ENCODE measurements around the gene FMN2.

The FMN2 gene

DNA sequence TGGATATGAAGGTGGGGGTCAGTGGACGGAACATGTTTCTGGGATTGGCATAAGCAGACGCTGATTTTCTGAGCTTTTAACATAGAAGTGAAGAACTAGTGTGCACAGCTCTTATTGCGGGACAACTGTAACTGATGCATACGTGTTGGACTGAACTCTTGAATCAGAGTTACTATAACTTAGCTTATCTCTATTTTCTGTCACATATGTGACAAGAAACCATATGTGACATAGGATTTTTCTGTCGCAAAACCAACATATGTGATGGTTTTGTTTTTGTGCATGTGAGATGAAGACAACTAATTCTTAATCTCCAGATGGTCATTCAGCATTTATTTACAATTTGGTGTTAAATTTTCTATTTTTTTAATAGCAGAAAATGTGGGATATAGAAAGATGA, 270.4 kb downstream of the FMN2 start:
- Histone ChIP-seq H3K36me3 (ENCODE audit: insufficient read depth, low read length) (no peaks in the 10 kb centered on the region), H3K9me3 (ENCODE audit: control insufficient read depth, insufficient read depth, low read length) (no peaks in the 10 kb centered on the region)

DNA sequence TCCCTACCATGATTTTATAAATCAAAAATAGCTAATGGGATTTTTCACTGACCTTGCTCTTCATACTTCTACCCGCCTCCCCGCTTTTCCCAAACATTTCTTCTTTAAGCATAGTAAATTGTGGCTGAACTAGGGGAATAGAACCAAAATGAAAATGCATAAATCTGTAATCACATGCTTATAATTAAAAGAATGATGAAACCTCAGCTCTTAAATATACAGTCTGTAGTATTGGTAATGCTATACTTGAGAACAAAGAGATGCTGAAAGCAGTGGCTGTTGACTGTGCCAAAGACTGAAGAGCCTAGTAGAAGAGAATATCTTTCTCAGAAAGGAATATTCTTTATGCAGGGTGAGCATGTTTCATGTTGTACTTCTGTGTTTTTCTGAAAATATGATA, 271.1 kb downstream of the FMN2 start:
- H3K36me3 ChIP-seq (ENCODE audit: insufficient read depth, low read length): no peaks in the 10 kb centered on the region
- no peaks in the 10 kb centered on the region; the same call in 1 of the 2 replicates for H3K4me1 ChIP-seq (ENCODE audit: insufficient read depth, low read length)
- no peak overlapping the region for H3K9ac ChIP-seq (ENCODE audit: low read depth, low read length)
- no peaks in the 10 kb centered on the region for H3K9me3 ChIP-seq (ENCODE audit: control insufficient read depth, insufficient read depth, low read length)

More for the DNA sequence above, 270.4 kb downstream of the FMN2 start:
- Histone ChIP-seq H3K4me1 (ENCODE audit: insufficient read depth, low read length) (no peaks in the 10 kb centered on the region; the same call in 1 of the 2 replicates), H3K9ac (ENCODE audit: low read depth, low read length) (no peak overlapping the region)

DNA sequence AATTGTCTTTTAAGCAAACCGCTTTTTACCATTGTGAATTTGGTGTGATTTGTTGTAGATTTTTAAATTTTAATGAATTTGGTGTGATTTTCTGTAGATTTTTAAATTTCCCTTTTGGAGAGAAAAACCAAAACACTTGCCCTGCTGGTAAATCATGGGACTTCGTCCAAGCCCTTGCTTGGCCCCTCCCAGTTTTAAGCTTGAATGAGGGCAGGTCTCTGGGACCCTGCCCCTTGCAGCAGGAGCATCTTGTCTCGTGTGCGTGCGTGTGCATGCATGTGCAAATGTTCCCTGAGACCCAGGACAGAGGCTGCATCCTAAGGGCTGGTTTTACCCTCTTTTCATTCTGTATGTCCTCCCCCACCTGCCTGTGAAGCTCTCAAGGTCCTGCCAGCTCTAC, 271.6 kb downstream of the FMN2 start:
- H3K9ac ChIP-seq (ENCODE audit: low read depth, low read length): no peak overlapping the region
- no peaks in the 10 kb centered on the region for H3K9me3 ChIP-seq (ENCODE audit: control insufficient read depth, insufficient read depth, low read length)
- H3K4me1 ChIP-seq (ENCODE audit: insufficient read depth, low read length): no peaks in the 10 kb centered on the region; the same call in 1 of the 2 replicates
- no peaks in the 10 kb centered on the region for H3K36me3 ChIP-seq (ENCODE audit: insufficient read depth, low read length)

DNA sequence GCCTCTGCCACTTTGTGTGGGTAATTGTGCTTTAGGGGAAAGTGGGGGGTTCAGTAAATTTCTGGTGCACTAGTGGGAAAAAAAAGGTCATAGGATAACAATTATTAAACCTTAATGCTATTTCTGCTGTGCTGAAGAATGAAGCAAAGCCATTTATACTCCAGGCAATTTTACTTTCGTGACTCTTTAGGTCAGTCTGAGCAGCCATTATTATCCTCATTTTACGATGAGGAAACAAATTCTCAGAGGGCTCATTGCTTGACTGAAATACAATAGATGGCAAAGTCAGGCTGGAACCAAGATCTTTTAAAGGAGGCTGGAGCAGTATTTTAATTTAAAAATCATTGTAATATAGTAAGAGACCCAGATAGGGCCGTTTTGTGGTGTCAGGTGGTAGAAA, 272.2 kb downstream of the FMN2 start:
- H3K9ac ChIP-seq (ENCODE audit: low read depth, low read length): no peak overlapping the region

GRCh38 chr1:240366636-240367035, 275.0 kb downstream of the FMN2 start:
- Histone ChIP-seq H3K4me1 (ENCODE audit: insufficient read depth, low read length) (no peaks in the 10 kb centered on the region; the same call in 1 of the 2 replicates), H3K36me3 (ENCODE audit: insufficient read depth, low read length) (no peaks in the 10 kb centered on the region), H3K9me3 (ENCODE audit: control insufficient read depth, insufficient read depth, low read length) (no peaks in the 10 kb centered on the region), H3K9ac (ENCODE audit: low read depth, low read length) (no peak overlapping the region)

More for the DNA sequence above, 272.2 kb downstream of the FMN2 start:
- H3K9me3 ChIP-seq (ENCODE audit: control insufficient read depth, insufficient read depth, low read length): no peaks in the 10 kb centered on the region
- H3K4me1 ChIP-seq (ENCODE audit: insufficient read depth, low read length): no peaks in the 10 kb centered on the region; the same call in 1 of the 2 replicates
- H3K36me3 ChIP-seq (ENCODE audit: insufficient read depth, low read length): no peaks in the 10 kb centered on the region

DNA sequence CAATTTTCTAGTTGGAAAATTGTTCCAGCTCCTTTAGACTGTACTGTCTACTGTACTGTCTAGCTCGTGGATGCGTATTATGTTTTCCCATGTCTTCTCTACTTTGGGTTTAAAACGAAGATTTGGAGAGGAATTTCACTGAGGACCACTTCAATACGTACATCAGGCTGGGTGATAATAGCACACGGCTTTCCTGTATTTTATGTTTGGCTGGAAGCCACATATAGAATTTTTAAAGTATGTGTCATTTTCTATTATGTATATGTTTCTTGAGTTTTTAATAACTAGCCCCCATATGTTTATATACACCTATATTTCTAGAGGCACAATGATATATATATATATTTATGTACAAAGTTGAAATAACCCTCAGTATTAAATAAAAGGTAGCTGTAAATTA, 293.9 kb downstream of the FMN2 start:
- Histone ChIP-seq H3K4me1 (ENCODE audit: insufficient read depth, low read length) (no peaks in the 10 kb centered on the region), H3K36me3 (ENCODE audit: insufficient read depth, low read length) (no peaks in the 10 kb centered on the region), H3K9me3 (ENCODE audit: control insufficient read depth, insufficient read depth, low read length) (no peaks in the 10 kb centered on the region), H3K9ac (ENCODE audit: low read depth, low read length) (no peak overlapping the region)

- H3K9me3 ChIP-seq (ENCODE audit: control insufficient read depth, insufficient read depth, low read length): no peaks in the 10 kb centered on the region
- H3K36me3 ChIP-seq (ENCODE audit: insufficient read depth, low read length): no peaks in the 10 kb centered on the region
- no peaks in the 10 kb centered on the region for H3K4me1 ChIP-seq (ENCODE audit: insufficient read depth, low read length)
- H3K9ac ChIP-seq (ENCODE audit: low read depth, low read length): no peak overlapping the region
Observed at GRCh38 chr1:240385985-240386978, 294.6 kb downstream of the FMN2 start.

- no peaks in the 10 kb centered on the region for H3K4me1 ChIP-seq (ENCODE audit: insufficient read depth, low read length)
- no peak overlapping the region for H3K9ac ChIP-seq (ENCODE audit: low read depth, low read length)
- H3K9me3 ChIP-seq (ENCODE audit: control insufficient read depth, insufficient read depth, low read length): no peaks in the 10 kb centered on the region
Observed at GRCh38 chr1:240387051-240387450, 295.4 kb downstream of the FMN2 start.

DNA sequence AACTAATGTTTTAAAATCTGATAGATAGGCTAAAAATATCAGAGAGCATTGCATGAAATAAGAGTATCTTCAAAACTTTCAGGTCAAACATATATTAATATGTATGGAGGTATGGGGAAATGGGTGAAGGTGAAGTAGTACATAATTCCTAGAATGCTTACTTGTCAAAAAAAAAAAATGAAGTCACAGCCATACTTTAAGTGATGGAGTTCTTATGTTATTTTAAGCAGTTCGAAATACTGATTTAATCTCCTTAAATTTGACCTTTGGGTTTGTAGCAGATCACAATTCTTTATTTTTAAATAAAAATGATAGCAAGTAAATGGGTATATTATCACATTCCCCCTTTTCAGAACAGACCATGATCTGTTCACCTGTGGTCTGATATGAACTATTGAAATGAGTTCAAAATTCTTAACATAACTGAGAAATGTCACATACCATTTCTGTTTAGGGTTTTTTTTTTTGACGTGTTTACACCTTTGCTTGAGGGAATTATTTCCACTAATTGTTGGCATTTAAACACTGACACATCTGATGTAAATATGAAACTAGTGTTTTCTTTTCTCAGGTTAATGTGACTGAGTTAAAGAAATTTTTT, 300.1 kb downstream of the FMN2 start:
- H3K36me3 ChIP-seq (ENCODE audit: insufficient read depth, low read length): no peaks in the 10 kb centered on the region
- H3K4me1 ChIP-seq (ENCODE audit: insufficient read depth, low read length): no peaks in the 10 kb centered on the region

More at GRCh38 chr1:240387051-240387450, 295.4 kb downstream of the FMN2 start:
- no peaks in the 10 kb centered on the region for H3K36me3 ChIP-seq (ENCODE audit: insufficient read depth, low read length)

GRCh38 chr1:240394353-240394752, 302.7 kb downstream of the FMN2 start:
- Histone ChIP-seq H3K9me3 (ENCODE audit: control insufficient read depth, insufficient read depth, low read length) (no peaks in the 10 kb centered on the region), H3K36me3 (ENCODE audit: insufficient read depth, low read length) (no peaks in the 10 kb centered on the region), H3K9ac (ENCODE audit: low read depth, low read length) (no peak overlapping the region), H3K4me1 (ENCODE audit: insufficient read depth, low read length) (no peaks in the 10 kb centered on the region)

More for the DNA sequence above, 300.1 kb downstream of the FMN2 start:
- Histone ChIP-seq H3K9ac (ENCODE audit: low read depth, low read length) (no peak overlapping the region), H3K9me3 (ENCODE audit: control insufficient read depth, insufficient read depth, low read length) (no peaks in the 10 kb centered on the region)

DNA sequence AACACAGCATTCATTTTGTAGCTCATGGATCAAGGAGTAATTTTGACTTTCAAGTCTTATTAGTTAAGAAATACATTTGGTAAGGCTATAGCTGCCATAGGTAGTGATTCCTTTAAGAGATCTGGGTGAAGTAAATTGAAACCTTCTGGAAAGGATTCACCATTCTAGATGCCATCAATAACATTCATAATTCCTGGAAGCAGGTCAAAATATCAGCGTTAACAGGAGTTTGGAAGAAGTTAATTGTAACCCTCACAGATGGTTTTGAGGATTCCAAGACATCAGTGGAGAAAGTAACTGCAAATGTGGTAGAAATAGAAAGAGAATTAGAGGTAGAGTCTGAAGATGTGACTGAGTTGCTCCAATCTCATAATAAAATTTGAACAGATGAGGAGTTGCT, 303.7 kb downstream of the FMN2 start:
- no peak overlapping the region for H3K9ac ChIP-seq (ENCODE audit: low read depth, low read length)
- no peaks in the 10 kb centered on the region for H3K4me1 ChIP-seq (ENCODE audit: insufficient read depth, low read length)
- H3K36me3 ChIP-seq (ENCODE audit: insufficient read depth, low read length): no peaks in the 10 kb centered on the region
- no peaks in the 10 kb centered on the region for H3K9me3 ChIP-seq (ENCODE audit: control insufficient read depth, insufficient read depth, low read length)

GRCh38 chr1:240399381-240399780, 307.7 kb downstream of the FMN2 start:
- Histone ChIP-seq H3K4me1 (ENCODE audit: insufficient read depth, low read length) (no peaks in the 10 kb centered on the region), H3K9ac (ENCODE audit: low read depth, low read length) (no peak overlapping the region), H3K36me3 (ENCODE audit: insufficient read depth, low read length) (no peaks in the 10 kb centered on the region), H3K9me3 (ENCODE audit: control insufficient read depth, insufficient read depth, low read length) (no peaks in the 10 kb centered on the region)

GRCh38 chr1:240401731-240402130, 310.0 kb downstream of the FMN2 start:
- H3K4me1 ChIP-seq (ENCODE audit: insufficient read depth, low read length): no peaks in the 10 kb centered on the region
- no peaks in the 10 kb centered on the region for H3K36me3 ChIP-seq (ENCODE audit: insufficient read depth, low read length)
- no peaks in the 10 kb centered on the region for H3K9me3 ChIP-seq (ENCODE audit: control insufficient read depth, insufficient read depth, low read length)
- no peak overlapping the region for H3K9ac ChIP-seq (ENCODE audit: low read depth, low read length)

- H3K9ac ChIP-seq (ENCODE audit: low read depth, low read length): no peak overlapping the region
- H3K4me1 ChIP-seq (ENCODE audit: insufficient read depth, low read length): no peaks in the 10 kb centered on the region
- no peaks in the 10 kb centered on the region for H3K36me3 ChIP-seq (ENCODE audit: insufficient read depth, low read length)
- no peaks in the 10 kb centered on the region for H3K9me3 ChIP-seq (ENCODE audit: control insufficient read depth, insufficient read depth, low read length)
Observed at GRCh38 chr1:240402326-240402725, 310.6 kb downstream of the FMN2 start.

DNA sequence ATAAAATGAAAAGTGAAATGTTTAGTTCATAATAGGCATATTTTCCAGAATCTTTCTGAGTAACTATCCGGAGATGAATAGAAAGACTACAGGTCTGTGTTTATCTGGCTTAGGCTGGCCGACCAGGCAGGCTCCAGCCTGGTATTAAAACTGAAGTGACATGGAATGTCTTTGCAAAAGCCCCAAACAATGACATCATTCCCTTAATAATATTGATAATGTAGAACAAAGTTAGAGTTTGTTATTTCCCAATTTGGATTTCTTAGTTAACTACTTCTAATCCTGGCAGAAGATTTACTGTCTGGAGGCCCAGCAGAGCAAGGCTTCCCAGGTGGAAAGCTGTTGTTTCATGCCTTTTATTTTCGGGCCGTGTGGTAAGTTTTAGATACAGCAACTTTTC, 312.6 kb downstream of the FMN2 start:
- Histone ChIP-seq H3K36me3 (ENCODE audit: insufficient read depth, low read length) (no peaks in the 10 kb centered on the region), H3K4me1 (ENCODE audit: insufficient read depth, low read length) (no peaks in the 10 kb centered on the region), H3K9me3 (ENCODE audit: control insufficient read depth, insufficient read depth, low read length) (no peaks in the 10 kb centered on the region), H3K9ac (ENCODE audit: low read depth, low read length) (no peak overlapping the region)
